ENCODE data around the gene BLVRB.

BLVRB gene

GRCh38 chr19:40512110-40512472 is 46.5 kb upstream of the BLVRB start:
- Histone ChIP-seq H2AFZ (ENCODE audit: low read depth) (no peak overlapping the region), H3K36me3 (ENCODE audit: insufficient read depth) (no peaks in the 10 kb centered on the region), H3K79me2 (ENCODE audit: insufficient read depth, low read depth) (no peaks in the 10 kb centered on the region), H3K4me2 (no peak overlapping the region), H3K9ac (no peak overlapping the region), H4K20me1 (ENCODE audit: insufficient read depth) (no peaks in the 10 kb centered on the region), H3K27me3 (ENCODE audit: insufficient read depth, low read depth) (peaks cover 9% of the 10 kb centered on the region; the same call in 1 of the 2 replicates), H3K4me1 (ENCODE audit: low read depth, poor library complexity, severe bottlenecking) (no peaks in the 10 kb centered on the region), H3K4me3 (IDR thresholded peaks at IDR 0.05; ENCODE audit: insufficient read depth, low read depth, low read length) (no peak overlapping the region), H3K27ac (no peak overlapping the region)
- TF ChIP-seq CTCF (conservative IDR thresholded peaks at IDR 0.05; ENCODE audit: low read depth, low read length) = no peak

- H3K36me3 ChIP-seq (ENCODE audit: insufficient read depth) = no peaks in the 10 kb centered on the region
- TF ChIP-seq CTCF (conservative IDR thresholded peaks at IDR 0.05; ENCODE audit: low read depth, low read length) = no peak
- peaks cover 11% of the 10 kb centered on the region; the same call in 1 of the 2 replicates for H3K27me3 ChIP-seq (ENCODE audit: insufficient read depth, low read depth)
- no peak overlapping the region for H3K9ac ChIP-seq
- H4K20me1 ChIP-seq (ENCODE audit: insufficient read depth) = no peaks in the 10 kb centered on the region
- no peak overlapping the region for H3K27ac ChIP-seq
- H3K4me3 ChIP-seq (IDR thresholded peaks at IDR 0.05; ENCODE audit: insufficient read depth, low read depth, low read length) = no peak overlapping the region
- no peaks in the 10 kb centered on the region for H3K79me2 ChIP-seq (ENCODE audit: insufficient read depth, low read depth)
- no peak overlapping the region for H2AFZ ChIP-seq (ENCODE audit: low read depth)
- H3K4me2 ChIP-seq = no peak overlapping the region
- H3K4me1 ChIP-seq (ENCODE audit: low read depth, poor library complexity, severe bottlenecking) = no peaks in the 10 kb centered on the region
Measured at GRCh38 chr19:40511487-40511886, 45.9 kb upstream of the BLVRB start.

- Histone ChIP-seq H3K9ac (no peak overlapping the region), H3K27me3 (ENCODE audit: insufficient read depth, low read depth) (peaks cover 11% of the 10 kb centered on the region; the same call in 1 of the 2 replicates), H3K4me2 (no peak overlapping the region), H3K27ac (no peak overlapping the region), H3K36me3 (ENCODE audit: insufficient read depth) (no peaks in the 10 kb centered on the region), H2AFZ (ENCODE audit: low read depth) (no peak overlapping the region), H3K4me3 (IDR thresholded peaks at IDR 0.05; ENCODE audit: insufficient read depth, low read depth, low read length) (no peak overlapping the region), H3K79me2 (ENCODE audit: insufficient read depth, low read depth) (no peaks in the 10 kb centered on the region), H4K20me1 (ENCODE audit: insufficient read depth) (no peaks in the 10 kb centered on the region), H3K4me1 (ENCODE audit: low read depth, poor library complexity, severe bottlenecking) (no peaks in the 10 kb centered on the region)
- no peak for TF ChIP-seq CTCF (conservative IDR thresholded peaks at IDR 0.05; ENCODE audit: low read depth, low read length)
Measured at GRCh38 chr19:40510526-40511115, 45.1 kb upstream of the BLVRB start.

GRCh38 chr19:40508739-40509260 is 43.3 kb upstream of the BLVRB start:
- Histone ChIP-seq H3K4me2 (no peak overlapping the region), H4K20me1 (ENCODE audit: insufficient read depth) (no peaks in the 10 kb centered on the region), H3K27me3 (ENCODE audit: insufficient read depth, low read depth) (peaks cover 11% of the 10 kb centered on the region; the same call in 1 of the 2 replicates), H3K36me3 (ENCODE audit: insufficient read depth) (no peaks in the 10 kb centered on the region), H3K27ac (no peak overlapping the region), H3K9ac (no peak overlapping the region), H2AFZ (ENCODE audit: low read depth) (no peak overlapping the region), H3K4me1 (ENCODE audit: low read depth, poor library complexity, severe bottlenecking) (no peaks in the 10 kb centered on the region), H3K4me3 (IDR thresholded peaks at IDR 0.05; ENCODE audit: insufficient read depth, low read depth, low read length) (no peak overlapping the region), H3K79me2 (ENCODE audit: insufficient read depth, low read depth) (no peaks in the 10 kb centered on the region)
- no peak for TF ChIP-seq CTCF (conservative IDR thresholded peaks at IDR 0.05; ENCODE audit: low read depth, low read length)

All from KMS-11 (cell line).